CD4-positive, alpha-beta T cell treated with Interleukin-15 for 1 hour (primary cell): ENCODE results near the gene HGFAC.
A peak's percentile ranks its signal among the peaks of the same experiment; 100 is the strongest.

ENCODE experiments used
- DNase-seq: peaks from one replicate; pipeline ENCODE4 v3.0.0-alpha.2; 2020

HGFAC gene

DNA sequence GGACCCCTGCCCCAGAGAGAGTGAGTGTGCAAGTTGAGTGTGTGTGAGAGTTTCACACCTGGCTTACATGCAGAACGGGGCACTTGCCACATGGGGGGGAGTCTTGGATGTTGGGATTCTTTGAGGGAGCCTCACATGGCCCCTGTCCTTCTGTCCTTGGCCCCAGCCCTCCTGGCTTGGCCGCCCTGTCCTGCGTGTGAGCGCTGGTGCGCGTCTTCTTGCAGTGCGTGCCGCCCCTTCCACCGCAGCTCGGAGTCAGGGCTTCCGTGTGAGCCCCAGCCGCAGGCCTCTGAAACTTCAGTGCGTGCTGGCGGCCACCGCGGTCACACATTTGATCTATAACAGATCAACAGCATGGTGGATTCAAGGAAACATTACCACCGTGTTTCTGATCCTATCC lies 30.1 kb upstream of the HGFAC start:
- peak; percentile 12 for DNase-seq

DNA sequence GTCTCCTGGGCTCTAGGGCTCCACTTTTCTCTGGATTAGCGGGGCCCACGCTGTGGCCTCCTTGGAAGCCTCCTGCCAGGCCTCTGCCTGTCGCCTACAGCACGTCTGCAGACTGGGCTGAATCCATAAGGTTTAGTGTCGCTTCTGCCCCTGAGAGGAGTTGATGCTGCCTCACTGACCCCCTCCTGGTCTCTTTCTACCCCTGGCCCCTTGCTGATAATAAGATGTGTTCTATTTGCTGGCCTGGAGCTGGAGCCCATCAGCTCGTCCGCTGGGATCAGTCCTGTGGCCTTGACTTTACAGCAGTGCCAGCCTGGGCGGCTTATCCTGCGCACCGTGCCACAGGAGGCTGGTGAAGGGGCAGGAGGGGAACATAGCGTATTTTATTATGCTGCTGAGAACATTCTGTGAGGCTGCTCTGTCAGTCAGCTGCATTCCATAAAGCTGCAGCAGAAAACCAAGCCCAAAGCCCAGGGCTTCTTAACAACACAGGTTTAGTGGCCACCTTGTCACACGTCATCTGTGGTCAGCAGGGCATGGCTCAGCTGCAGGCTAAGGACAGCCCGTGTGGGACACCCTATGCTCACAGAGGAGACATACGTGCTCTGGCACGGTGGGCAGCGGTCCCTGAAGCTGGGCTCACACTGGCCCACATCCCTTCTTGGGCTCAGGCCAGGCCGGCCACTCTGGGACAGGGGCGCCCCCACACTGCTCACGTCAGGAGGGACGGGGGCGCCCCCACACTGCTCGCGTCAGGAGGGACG lies 29.3 kb upstream of the HGFAC start:
- DNase-seq: peak; percentile 13

DNA sequence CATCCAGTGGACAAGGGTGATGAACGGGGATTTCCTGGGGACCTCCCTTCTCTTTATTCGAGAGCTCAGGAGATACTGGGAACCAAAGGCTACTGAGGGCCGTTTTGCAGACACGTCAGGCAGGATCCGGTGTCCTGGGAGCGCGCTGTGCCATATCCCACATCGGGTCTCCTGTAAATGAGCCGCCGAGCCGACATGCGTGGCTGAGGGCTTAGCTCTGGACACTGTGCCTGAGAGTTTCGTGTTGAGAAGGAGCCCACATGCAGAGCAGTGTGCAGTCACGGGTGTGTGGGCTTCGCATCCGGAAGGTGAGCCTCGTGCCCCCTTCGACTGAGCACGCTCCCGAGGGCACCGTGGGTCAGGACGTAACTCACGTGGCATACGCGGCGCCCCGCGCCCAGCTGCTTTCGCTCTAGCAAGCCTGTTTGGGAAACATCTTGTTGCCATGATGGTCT lies 28.5 kb upstream of the HGFAC start:
- DNase-seq: no peak

DNA sequence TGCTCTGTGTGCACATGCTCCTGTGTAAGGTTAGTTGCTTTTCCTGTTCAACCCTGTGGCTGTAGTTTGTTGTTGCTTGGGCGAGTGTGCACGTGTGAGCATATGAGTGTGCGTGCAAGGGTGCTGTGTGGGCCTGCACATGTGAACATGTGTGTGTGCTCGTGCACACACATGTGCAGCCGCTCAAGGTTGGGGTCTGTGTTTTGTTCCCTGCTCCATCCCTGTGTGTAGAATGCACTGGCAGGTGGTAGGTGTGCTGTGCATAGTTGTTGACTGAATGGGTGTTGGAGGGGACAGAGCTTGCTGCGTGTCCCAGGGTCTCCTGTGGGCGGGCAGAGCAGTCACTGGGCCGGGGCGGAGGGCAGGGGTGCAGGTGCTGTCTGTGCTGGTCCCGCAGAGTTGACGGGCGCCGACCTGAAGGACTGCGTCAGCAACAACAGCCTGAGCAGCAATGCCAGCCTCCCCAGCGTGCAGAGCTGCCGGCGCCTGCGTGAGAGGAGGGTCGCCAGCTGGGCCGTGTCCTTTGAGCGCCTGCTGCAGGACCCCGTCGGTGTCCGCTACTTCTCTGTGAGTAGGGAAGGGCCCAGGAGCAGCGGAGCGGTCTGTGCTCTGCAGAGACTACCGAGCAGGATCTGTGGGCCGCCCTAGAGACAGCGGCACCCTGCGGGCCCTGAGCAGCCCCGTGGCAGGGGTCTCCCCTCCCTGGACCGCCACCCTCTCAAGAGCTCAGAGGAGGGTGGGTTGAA lies 27.9 kb upstream of the HGFAC start:
- DNase-seq: peak; percentile 2

GRCh38 chr4:3414421-3415279 lies 27.1 kb upstream of the HGFAC start:
- peak; percentile 24 for DNase-seq

DNA sequence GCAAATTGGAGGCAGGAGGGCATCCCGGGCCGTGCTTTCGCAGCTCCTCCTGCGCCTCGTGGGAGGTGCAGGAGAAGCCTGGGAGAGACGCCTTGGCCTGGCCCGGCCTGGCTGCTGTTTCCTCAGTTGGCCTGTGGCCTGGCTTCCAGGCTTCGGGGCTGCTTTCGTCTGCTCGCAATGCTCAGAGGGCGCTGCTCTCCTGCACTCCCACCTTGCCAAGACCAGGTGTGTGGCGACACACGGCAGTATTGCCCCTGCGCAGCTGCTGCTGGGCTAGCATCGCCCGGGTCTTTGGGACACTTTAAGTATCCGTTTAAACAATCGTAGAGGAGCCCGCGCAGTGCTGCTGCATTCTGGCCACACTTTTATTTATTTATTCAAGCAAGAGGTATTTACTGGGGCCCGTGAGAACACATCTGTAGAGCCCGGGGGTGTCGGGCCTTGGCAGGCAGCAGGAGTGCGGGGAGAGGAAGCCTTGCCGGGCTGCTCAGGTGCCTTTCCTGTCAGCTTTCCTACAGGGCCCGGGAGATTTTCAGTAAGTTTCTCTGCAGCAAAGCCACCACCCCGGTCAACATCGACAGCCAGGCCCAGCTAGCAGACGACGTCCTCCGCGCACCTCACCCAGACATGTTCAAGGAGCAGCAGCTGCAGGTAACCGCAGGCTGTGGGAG lies 26.2 kb upstream of the HGFAC start:
- peak; percentile 9 for DNase-seq

DNA sequence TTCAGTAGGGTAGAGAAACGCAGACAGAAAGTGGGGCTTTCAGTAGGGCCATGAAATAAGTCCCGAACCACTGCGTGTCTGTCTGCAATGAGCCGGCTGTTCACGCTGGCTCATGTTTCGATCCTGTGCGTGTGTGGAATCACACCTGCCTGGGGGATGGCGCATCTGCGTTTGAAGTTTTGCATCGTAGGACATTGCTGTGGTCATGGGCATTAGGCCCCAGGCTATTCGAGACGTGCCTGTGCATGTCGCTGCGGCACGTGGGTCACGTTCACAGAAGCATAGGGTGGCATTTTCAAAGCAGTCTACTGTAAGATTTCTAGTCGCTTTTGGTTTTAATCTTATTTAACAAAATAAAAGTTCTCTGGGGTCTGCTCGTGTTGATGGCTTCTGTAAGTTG lies 25.5 kb upstream of the HGFAC start:
- DNase-seq: peak; percentile 7

- peak; percentile 13 for DNase-seq
Measured at GRCh38 chr4:3416821-3417221, 24.9 kb upstream of the HGFAC start.

DNA sequence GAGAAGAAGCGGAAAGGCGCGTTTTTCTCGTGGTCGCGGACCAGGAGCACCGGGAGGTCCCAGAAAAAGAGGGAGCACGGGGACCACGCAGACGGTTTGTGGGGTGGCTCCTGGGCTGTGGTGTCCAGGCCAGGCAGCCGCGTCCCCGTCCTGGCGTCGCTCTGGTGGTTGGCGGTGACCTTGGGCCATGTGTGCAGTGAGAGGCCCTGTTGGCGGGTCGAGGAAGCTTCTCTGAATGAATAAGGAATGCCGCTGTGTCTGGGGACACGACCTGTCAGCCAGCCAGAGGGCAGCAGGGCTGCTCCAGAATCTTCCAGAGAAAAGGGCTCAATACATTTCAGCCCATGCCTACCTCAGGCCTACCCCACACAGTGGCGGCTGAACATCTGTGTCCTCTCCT lies 24.3 kb upstream of the HGFAC start:
- DNase-seq: peak; percentile 13

DNA sequence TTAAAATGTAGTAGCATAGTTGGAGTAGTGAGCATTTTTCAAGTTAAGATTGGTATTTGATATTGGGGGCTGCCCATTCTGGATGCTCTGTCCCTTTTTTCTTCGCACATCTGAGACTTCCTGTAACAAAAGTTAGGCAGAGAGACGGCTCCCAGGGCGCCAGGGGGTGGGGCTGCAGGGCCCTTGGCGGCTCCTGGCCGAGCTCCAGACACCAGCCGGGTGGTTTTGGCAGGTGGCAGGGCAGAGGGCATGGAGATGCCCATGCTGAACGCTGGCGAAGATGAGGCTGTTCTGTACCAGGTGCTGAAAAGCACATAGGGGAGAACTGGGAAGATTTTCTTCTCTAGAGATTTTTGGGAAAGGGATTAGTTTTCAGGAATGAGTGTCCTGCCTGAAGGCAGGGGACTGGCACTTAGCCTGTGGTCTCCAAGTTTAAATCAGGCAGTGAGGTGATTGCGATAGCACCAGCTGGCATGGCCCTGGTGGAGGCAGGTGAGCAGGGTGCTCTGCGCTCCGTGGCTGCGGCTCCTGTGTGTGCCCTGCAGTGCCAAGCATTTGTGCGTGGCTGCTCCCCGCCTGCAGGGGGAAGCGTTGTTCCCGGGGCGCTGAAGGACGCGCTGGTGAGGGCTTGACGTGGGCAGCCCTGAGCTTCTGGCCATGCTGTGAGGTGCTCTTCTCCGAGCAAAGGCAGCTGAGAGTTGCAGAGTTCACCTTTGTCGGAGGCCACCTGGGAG lies 23.6 kb upstream of the HGFAC start:
- peak; percentile 10 for DNase-seq

GRCh38 chr4:3419836-3420605 lies 21.7 kb upstream of the HGFAC start:
- peak; percentile 13 for DNase-seq

- DNase-seq: no peak
Measured at GRCh38 chr4:3420606-3420955, 21.2 kb upstream of the HGFAC start.

- no peak for DNase-seq
Measured at GRCh38 chr4:3420956-3421355, 20.8 kb upstream of the HGFAC start.

- no peak for DNase-seq
Measured at GRCh38 chr4:3421470-3421869, 20.3 kb upstream of the HGFAC start.

DNA sequence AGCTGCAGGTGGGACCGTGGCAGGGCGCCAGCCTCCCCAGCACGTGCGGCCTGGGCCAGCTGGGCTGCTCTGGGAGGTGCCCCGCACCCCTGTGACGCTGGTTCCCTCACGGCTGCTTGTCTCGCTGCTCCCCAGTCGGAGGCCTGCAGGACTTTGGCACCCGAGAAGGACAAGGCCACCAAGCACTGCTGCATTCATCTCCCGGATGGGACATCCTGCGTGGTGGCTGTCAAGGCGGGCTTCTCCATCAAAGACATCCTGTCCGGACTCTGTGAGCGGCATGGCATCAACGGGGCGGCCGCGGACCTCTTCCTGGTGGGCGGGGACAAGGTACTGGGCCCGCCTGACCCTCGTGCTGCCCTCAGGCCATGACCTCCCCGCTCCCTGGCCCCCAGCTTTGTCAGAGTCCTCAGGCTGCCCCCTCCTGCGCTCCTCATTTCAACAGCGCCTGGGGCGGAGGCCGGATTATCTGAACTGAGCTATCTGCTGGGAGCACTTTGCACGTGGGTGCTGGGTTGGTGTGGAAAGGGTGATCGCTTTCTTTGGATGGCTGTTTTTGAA lies 19.4 kb upstream of the HGFAC start:
- DNase-seq: no peak

- no peak for DNase-seq
Measured at GRCh38 chr4:3422808-3423297, 18.9 kb upstream of the HGFAC start.

- no peak for DNase-seq
Measured at GRCh38 chr4:3423406-3423805, 18.4 kb upstream of the HGFAC start.

DNA sequence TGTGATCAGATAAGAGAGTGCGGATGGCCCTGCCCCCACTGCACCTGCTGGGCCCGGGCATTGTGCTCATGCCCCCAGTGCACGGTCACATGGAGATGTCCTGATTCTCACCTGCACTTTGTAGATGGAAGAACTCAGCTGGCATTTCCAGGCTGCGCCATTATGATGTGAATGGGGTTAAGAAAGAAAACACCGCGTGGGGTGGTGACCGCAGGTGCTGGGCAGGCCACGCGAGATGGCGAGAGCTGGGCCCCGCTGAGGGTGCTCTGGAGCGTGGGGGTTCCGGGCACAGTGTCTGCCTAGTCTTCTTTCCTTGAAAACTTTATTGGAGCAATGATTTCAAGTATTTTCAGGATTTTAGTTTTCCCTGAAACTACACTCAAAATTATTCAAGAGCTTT lies 17.8 kb upstream of the HGFAC start:
- no peak for DNase-seq

GRCh38 chr4:3424522-3425095 lies 17.2 kb upstream of the HGFAC start:
- DNase-seq: no peak

DNA sequence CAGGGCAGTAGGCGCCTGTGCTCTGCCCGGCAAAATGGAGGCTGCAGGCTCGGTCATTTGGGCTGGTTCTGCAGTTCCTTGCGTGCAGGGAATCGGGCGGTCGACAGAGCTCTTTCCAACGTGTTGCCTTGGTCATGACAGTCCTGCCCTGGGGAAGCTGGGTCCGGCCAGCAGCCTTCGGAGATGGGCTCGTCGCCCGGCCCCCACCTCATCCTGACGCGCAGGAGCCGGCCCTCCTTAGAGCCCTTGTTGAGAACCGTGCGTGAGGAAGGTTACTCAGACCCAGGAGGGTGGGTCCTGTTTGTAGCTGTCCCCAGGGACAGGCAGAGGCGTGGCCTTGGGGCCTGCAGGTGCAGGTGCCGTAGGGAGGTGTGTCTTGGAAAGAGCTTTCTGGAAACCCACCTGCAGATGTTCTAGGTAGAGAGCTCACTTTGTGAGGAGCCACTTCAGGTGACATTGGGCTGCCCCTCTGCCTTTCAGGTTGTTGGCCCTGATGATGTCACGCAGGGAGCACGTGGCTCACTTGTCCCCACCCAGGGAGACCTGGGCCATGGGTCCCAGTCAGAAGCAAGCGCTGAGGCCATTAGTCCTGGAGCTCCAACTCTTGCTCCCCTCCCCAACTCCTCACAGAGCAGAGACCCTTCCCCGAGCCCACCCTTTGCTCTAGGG lies 15.2 kb upstream of the HGFAC start:
- DNase-seq: no peak
